ENCODE measurements around the gene MAD2L2. TPM values are rescaled to one million over a fixed set of nuclear protein-coding genes. Genes with fewer than 3 reads are reported as not detected.

The MAD2L2 gene
- total RNA-seq, 2 donors from 2014 or later = 26.9 to 27.3 TPM

GRCh38 chr1:11648732-11649158 lies 32.2 kb downstream of the MAD2L2 start:
- Histone ChIP-seq H3K36me3 (no peaks in the 10 kb centered on the region), H3K27ac (no peak overlapping the region), H3K4me1 (ENCODE audit: control insufficient read depth in 1 of 2, low read depth in 2 of 2) (peaks cover 7 to 31% of the 10 kb centered on the region in 2 donors), H3K9me3 (no peaks in the 10 kb centered on the region), H3K27me3 (replicated peaks; ENCODE audit: insufficient read depth) (peaks cover 5% of the 10 kb centered on the region), H3K4me3 (peak overlapping the region; percentile 22)
- no peak for ATAC-seq (ENCODE audit: insufficient number of reproducible peaks, low FRiP score, low read depth)
- TF ChIP-seq CTCF (IDR thresholded peaks at IDR 0.05) = no peak
- DNase-seq (ENCODE audit: low spot score) = no peak

GRCh38 chr1:11648039-11648438 lies 32.9 kb downstream of the MAD2L2 start:
- Histone ChIP-seq H3K27ac (no peak overlapping the region), H3K4me1 (ENCODE audit: control insufficient read depth in 1 of 2, low read depth in 2 of 2) (peaks cover 5 to 28% of the 10 kb centered on the region in 2 donors), H3K4me3 (no peak overlapping the region), H3K9me3 (no peaks in the 10 kb centered on the region), H3K27me3 (replicated peaks; ENCODE audit: insufficient read depth) (peaks cover 5% of the 10 kb centered on the region), H3K36me3 (no peaks in the 10 kb centered on the region)
- DNase-seq (ENCODE audit: low spot score) = no peak
- no peak for ATAC-seq (ENCODE audit: insufficient number of reproducible peaks, low FRiP score, low read depth)
- TF ChIP-seq CTCF (IDR thresholded peaks at IDR 0.05) = no peak

GRCh38 chr1:11647333-11647732 lies 33.6 kb downstream of the MAD2L2 start:
- H3K27ac ChIP-seq = no peak overlapping the region
- peaks cover 5 to 28% of the 10 kb centered on the region in 2 donors for H3K4me1 ChIP-seq (ENCODE audit: control insufficient read depth in 1 of 2, low read depth in 2 of 2)
- ATAC-seq (ENCODE audit: insufficient number of reproducible peaks, low FRiP score, low read depth) = no peak
- no peak overlapping the region for H3K4me3 ChIP-seq
- TF ChIP-seq CTCF (IDR thresholded peaks at IDR 0.05) = no peak
- H3K27me3 ChIP-seq (replicated peaks; ENCODE audit: insufficient read depth) = peaks cover 5% of the 10 kb centered on the region
- DNase-seq (ENCODE audit: low spot score) = no peak
- no peaks in the 10 kb centered on the region for H3K9me3 ChIP-seq
- H3K36me3 ChIP-seq = no peaks in the 10 kb centered on the region

DNA sequence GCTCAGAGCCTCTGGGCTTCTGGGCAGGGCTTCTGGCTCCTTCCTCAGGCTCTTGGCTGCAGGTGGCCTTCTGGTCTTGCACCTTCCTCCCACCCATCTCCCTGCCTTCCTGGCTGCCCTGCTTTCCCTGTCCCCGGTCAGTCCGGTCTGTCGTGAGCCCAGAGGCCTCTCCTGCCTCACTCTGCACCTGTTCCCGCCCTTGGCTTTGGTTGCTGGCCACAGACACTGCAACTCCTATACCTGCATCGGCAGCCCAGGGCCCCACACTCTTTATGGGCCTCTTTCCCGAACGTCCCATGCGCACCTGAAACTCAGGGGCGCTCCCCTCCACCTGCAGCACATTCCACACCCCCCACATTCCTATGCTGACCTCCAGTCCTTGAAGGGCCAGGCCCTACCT lies 34.6 kb downstream of the MAD2L2 start:
- H3K9me3 ChIP-seq = no peaks in the 10 kb centered on the region
- ATAC-seq (ENCODE audit: insufficient number of reproducible peaks, low FRiP score, low read depth) = no peak
- H3K27me3 ChIP-seq (replicated peaks; ENCODE audit: insufficient read depth) = peaks cover 5% of the 10 kb centered on the region
- no peak for DNase-seq (ENCODE audit: low spot score)
- H3K36me3 ChIP-seq = no peaks in the 10 kb centered on the region
- H3K4me3 ChIP-seq = no peak overlapping the region
- no peak overlapping the region for H3K27ac ChIP-seq
- TF ChIP-seq CTCF (IDR thresholded peaks at IDR 0.05) = no peak
- H3K4me1 ChIP-seq (ENCODE audit: control insufficient read depth in 1 of 2, low read depth in 2 of 2) = peaks cover 5 to 28% of the 10 kb centered on the region in 2 donors

DNA sequence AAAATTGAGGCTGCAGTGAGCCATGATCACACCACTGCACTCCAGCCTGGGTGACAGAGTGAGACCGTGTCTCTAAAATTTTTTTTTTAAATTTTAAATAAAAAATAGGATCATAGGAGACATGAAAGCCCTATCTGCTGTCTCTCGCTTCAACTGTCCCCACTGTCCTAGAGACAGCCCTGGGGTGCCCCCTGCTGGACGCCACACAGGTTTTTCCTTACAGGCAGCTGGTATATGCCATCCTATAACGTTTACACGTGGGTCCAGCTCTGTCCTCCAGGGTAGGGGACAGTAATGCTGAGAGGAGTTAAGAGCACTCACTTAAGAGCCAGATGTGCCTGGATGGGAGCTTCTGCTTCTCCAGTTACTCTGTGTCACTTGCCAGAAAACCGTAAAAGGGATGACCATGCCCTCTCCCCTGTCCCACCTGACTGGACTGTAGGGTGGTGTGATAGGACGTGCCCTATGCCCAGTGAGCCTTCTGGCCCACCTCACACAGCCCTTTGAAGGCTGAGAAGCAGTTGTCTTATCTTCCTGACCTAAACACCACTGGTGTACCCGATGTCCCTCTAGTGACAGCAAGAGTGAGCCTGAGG lies 35.2 kb downstream of the MAD2L2 start:
- no peak for DNase-seq (ENCODE audit: low spot score)
- Histone ChIP-seq H3K27me3 (replicated peaks; ENCODE audit: insufficient read depth) (peaks cover 5% of the 10 kb centered on the region), H3K4me1 (ENCODE audit: control insufficient read depth in 1 of 2, low read depth in 2 of 2) (peaks cover 5 to 27% of the 10 kb centered on the region in 2 donors)

More for the DNA sequence above, 35.2 kb downstream of the MAD2L2 start:
- ATAC-seq (ENCODE audit: insufficient number of reproducible peaks, low FRiP score, low read depth) = no peak
- peak; percentile 63 for TF ChIP-seq CTCF (IDR thresholded peaks at IDR 0.05)
- Histone ChIP-seq H3K4me3 (no peak overlapping the region), H3K36me3 (no peaks in the 10 kb centered on the region), H3K9me3 (no peaks in the 10 kb centered on the region), H3K27ac (no peak overlapping the region)

All from thoracic aorta (tissue), 2 donors.